Left ventricle myocardium inferior (tissue), 1 donor: ENCODE results near the gene F13A1. TPM values are rescaled to one million over a fixed set of nuclear protein-coding genes. Genes with fewer than 3 reads are reported as not detected.

Source experiments
- DNase-seq: peaks from one replicate; pipeline ENCODE4 v3.0.0-alpha.2; 2020
- H3K27ac ChIP-seq: fragments of 200-600 bp; replicated peaks from 2 replicates; pipeline ENCODE4 v1.8.0; 2021
- H3K27me3 ChIP-seq: fragments of 200-600 bp; 2 replicates; pipeline ENCODE4 v1.8.0; 2021; ENCODE audit warnings: low read depth
- H3K36me3 ChIP-seq: fragments of 200-600 bp; 2 replicates; pipeline ENCODE4 v1.8.0; 2021
- H3K4me1 ChIP-seq: fragments of 200-600 bp; 2 replicates; pipeline ENCODE4 v1.8.0; 2021
- H3K4me3 ChIP-seq: fragments of 200-600 bp; 2 replicates; pipeline ENCODE4 v1.8.0; 2021; ENCODE audit warnings: mild to moderate bottlenecking, moderate library complexity
- H3K9me3 ChIP-seq: fragments of 200-600 bp; replicated peaks from 2 replicates; pipeline ENCODE4 v1.8.0; 2021
- CTCF ChIP-seq: fragments of 200-600 bp; IDR thresholded peaks from 2 replicates; pipeline ENCODE4 v1.8.0; 2021; ENCODE audit warnings: antibody characterized with exemption, mild to moderate bottlenecking, borderline replicate concordance
- intact Hi-C: fragments of 100-400 bp; cut with micrococcal nuclease; formaldehyde crosslinking; loops from one replicate; pipeline ENCODE4 v1.11.0; 2022
- total RNA-seq: library from RNA; stranded (reverse); fragmentation: NEBNext Ultra II Directional; extraction: Animal tissue kit (Norgen Biotek cat#: 25700); gene quantifications from one replicate; pipeline ENCODE4 v1.2.1, GENCODE V29; 2021
- donor health status: DM: no; HTN: yes; CAD: no; lungs with severe emphysema.

The F13A1 gene
- total RNA-seq, 1 donor from 2014 or later = 93.1 TPM

GRCh38 chr6:6331946-6332601, 11.6 kb upstream of the F13A1 start:
- H3K27me3 ChIP-seq = no peaks in the 10 kb centered on the region
- intact Hi-C loops = no loop called here
- peaks cover 18% of the 10 kb centered on the region for H3K4me1 ChIP-seq
- peak overlapping the region; percentile 70 for H3K27ac ChIP-seq
- DNase-seq = no peak
- H3K36me3 ChIP-seq = no peaks in the 10 kb centered on the region
- TF ChIP-seq CTCF = no peak
- H3K4me3 ChIP-seq = no peak overlapping the region
- H3K9me3 ChIP-seq = peaks cover 4% of the 10 kb centered on the region

- TF ChIP-seq CTCF = no peak
- intact Hi-C loops = no loop called here
- Histone ChIP-seq H3K27me3 (peaks cover 2% of the 10 kb centered on the region), H3K27ac (peak overlapping the region; percentile 70), H3K4me3 (no peak overlapping the region), H3K9me3 (peaks cover 4% of the 10 kb centered on the region), H3K4me1 (peaks cover 18% of the 10 kb centered on the region), H3K36me3 (no peaks in the 10 kb centered on the region)
- no peak for DNase-seq
These were observed 10.9 kb upstream of the F13A1 start for GRCh38 chr6:6331393-6331792.

GRCh38 chr6:6330407-6330806, 9.9 kb upstream of the F13A1 start:
- intact Hi-C loops = no loop called here
- H3K4me3 ChIP-seq = no peak overlapping the region
- H3K36me3 ChIP-seq = no peaks in the 10 kb centered on the region
- H3K27ac ChIP-seq = no peak overlapping the region
- no peak for DNase-seq
- peaks cover under 1% of the 10 kb centered on the region for H3K9me3 ChIP-seq
- TF ChIP-seq CTCF = no peak
- peaks cover 5% of the 10 kb centered on the region for H3K27me3 ChIP-seq
- H3K4me1 ChIP-seq = peaks cover 18% of the 10 kb centered on the region

- Histone ChIP-seq H3K9me3 (no peaks in the 10 kb centered on the region), H3K4me1 (peaks cover 18% of the 10 kb centered on the region), H3K4me3 (no peak overlapping the region), H3K36me3 (no peaks in the 10 kb centered on the region), H3K27ac (no peak overlapping the region), H3K27me3 (peaks cover 13% of the 10 kb centered on the region)
- no peak for TF ChIP-seq CTCF
- no peak for DNase-seq
- intact Hi-C loops = no loop called here
These were observed 8.0 kb upstream of the F13A1 start for GRCh38 chr6:6328451-6328850.

- intact Hi-C loops = no loop called here
- no peak for TF ChIP-seq CTCF
- no peak for DNase-seq
These were observed 2.9 kb upstream of the F13A1 start for GRCh38 chr6:6323352-6323751.

More at GRCh38 chr6:6323352-6323751, 2.9 kb upstream of the F13A1 start:
- peaks cover 18% of the 10 kb centered on the region for H3K4me1 ChIP-seq
- no peaks in the 10 kb centered on the region for H3K36me3 ChIP-seq
- H3K27ac ChIP-seq = no peak overlapping the region
- H3K9me3 ChIP-seq = no peaks in the 10 kb centered on the region
- H3K4me3 ChIP-seq = no peak overlapping the region
- H3K27me3 ChIP-seq = peaks cover 50% of the 10 kb centered on the region
